DOHH2 (cell line): Measurements from ENCODE around the gene TANC1.

Experiments
- H3F3A ChIP-seq: fragments of 200-600 bp; sonication (generic), shearing (Covaris generic); 2 replicates; pipeline ENCODE4 v1.6.0; 2016; ENCODE audit warnings: antibody characterized with exemption, mild to moderate bottlenecking; ENCODE audit not compliant: control insufficient read depth, insufficient read depth
- H3K27ac ChIP-seq: fragments of 200-600 bp; sonication (generic); 2 replicates; pipeline ENCODE4 v1.5.1; 2014; ENCODE audit warnings: low read depth, mild to moderate bottlenecking, low read length, moderate library complexity
- H3K27me3 ChIP-seq: fragments of 200-600 bp; sonication (generic); 2 replicates; pipeline ENCODE4 v1.6.1; 2014; ENCODE audit warnings: mild to moderate bottlenecking, low read length, mixed read lengths; ENCODE audit not compliant: control insufficient read depth
- H3K36me3 ChIP-seq: fragments of 200-600 bp; sonication (generic); 2 replicates; pipeline ENCODE4 v1.6.1; 2014; ENCODE audit warnings: mild to moderate bottlenecking, low read length, moderate library complexity, mixed read lengths; ENCODE audit not compliant: control insufficient read depth
- H3K4me1 ChIP-seq: fragments of 200-600 bp; sonication (generic); 2 replicates; pipeline ENCODE4 v1.6.1; 2014; ENCODE audit warnings: mild to moderate bottlenecking, low read length, mixed read lengths; ENCODE audit not compliant: control insufficient read depth
- H3K4me2 ChIP-seq: fragments of 200-600 bp; sonication (generic); 2 replicates; pipeline ENCODE4 v1.6.0; 2014; ENCODE audit warnings: mild to moderate bottlenecking, low read length, moderate library complexity
- H3K4me3 ChIP-seq: fragments of 200-600 bp; sonication (generic); 2 replicates; pipeline ENCODE4 v1.5.1; 2014; ENCODE audit warnings: mild to moderate bottlenecking, low read length, mixed read lengths
- H3K79me2 ChIP-seq: fragments of 200-600 bp; sonication (generic); 2 replicates; pipeline ENCODE4 v1.6.1; 2014; ENCODE audit warnings: mild to moderate bottlenecking, low read length, mixed read lengths; ENCODE audit not compliant: control insufficient read depth
- H3K9me2 ChIP-seq: fragments of 200-600 bp; sonication (generic); replicated peaks from 2 replicates; pipeline ENCODE4 v1.6.1; 2014; ENCODE audit warnings: mild to moderate bottlenecking, low read length, mixed read lengths; ENCODE audit not compliant: control insufficient read depth
- H3K9me3 ChIP-seq: fragments of 200-600 bp; sonication (generic); 2 replicates; pipeline ENCODE4 v1.6.1; 2014; ENCODE audit warnings: antibody characterized with exemption, low read length, mixed read lengths; ENCODE audit not compliant: control insufficient read depth, insufficient read depth
- H4K20me1 ChIP-seq: fragments of 200-600 bp; sonication (generic); 2 replicates; pipeline ENCODE4 v1.6.0; 2014; ENCODE audit warnings: low read depth, mild to moderate bottlenecking, antibody characterized with exemption, low read length, moderate library complexity; ENCODE audit not compliant: control insufficient read depth, insufficient read depth
- EZH2phosphoT487 ChIP-seq: fragments of 200-600 bp; sonication (generic); IDR thresholded peaks from 2 replicates; pipeline ENCODE4 v1.6.1; 2017; ENCODE audit warnings: borderline replicate concordance, mild to moderate bottlenecking, antibody characterized with exemption, low read length, moderate library complexity, mixed read lengths
- TF ChIP-seq, protein P1 (sequence below): fragments of 200-600 bp; sonication (generic); IDR thresholded peaks from one replicate; pipeline ENCODE4 v1.5.1; 2014; ENCODE audit warnings: antibody characterized with exemption, mild to moderate bottlenecking, low read depth, low read length; ENCODE audit not compliant: poor library complexity, severe bottlenecking

TANC1 gene

DNA sequence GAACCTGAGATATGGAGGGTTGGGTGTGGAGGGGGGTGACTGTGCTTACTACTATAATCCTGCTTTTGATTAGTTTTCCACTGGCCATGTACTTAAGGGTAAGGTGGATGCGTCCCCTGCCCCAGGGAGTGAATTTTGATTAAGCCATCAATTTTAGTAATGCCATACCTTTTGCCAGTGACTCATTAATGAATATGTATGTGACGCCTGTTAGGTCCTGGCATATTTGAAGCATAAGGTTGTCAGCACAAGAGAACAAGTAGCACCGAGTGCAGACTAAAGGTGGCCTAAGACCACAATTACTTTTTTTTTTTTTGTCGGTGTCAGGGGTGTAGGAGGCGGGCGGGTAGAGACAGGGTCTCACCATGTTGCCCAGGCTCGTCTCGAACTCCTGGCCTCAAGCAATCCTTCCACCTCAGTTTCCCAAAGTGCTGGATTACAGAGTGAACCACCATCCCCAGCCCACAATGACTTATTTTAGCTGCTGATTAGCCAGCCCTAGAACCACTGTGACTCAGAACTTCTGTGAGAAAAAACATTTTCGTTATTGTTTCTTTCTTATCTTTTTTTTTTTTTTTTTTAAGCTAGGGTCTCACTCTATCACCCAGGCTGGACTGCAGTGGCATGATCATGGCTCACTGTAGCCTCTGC, 7.0 kb downstream of the TANC1 start:
- no peaks in the 10 kb centered on the region for H3K9me2 ChIP-seq
- H3K36me3 ChIP-seq: no peaks in the 10 kb centered on the region
- H3K27me3 ChIP-seq: peaks cover 22% of the 10 kb centered on the region
- no peak overlapping the region for H3K27ac ChIP-seq
- no peak overlapping the region for H3K4me2 ChIP-seq
- TF ChIP-seq, protein P1, sequence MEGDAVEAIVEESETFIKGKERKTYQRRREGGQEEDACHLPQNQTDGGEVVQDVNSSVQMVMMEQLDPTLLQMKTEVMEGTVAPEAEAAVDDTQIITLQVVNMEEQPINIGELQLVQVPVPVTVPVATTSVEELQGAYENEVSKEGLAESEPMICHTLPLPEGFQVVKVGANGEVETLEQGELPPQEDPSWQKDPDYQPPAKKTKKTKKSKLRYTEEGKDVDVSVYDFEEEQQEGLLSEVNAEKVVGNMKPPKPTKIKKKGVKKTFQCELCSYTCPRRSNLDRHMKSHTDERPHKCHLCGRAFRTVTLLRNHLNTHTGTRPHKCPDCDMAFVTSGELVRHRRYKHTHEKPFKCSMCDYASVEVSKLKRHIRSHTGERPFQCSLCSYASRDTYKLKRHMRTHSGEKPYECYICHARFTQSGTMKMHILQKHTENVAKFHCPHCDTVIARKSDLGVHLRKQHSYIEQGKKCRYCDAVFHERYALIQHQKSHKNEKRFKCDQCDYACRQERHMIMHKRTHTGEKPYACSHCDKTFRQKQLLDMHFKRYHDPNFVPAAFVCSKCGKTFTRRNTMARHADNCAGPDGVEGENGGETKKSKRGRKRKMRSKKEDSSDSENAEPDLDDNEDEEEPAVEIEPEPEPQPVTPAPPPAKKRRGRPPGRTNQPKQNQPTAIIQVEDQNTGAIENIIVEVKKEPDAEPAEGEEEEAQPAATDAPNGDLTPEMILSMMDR: no peak
- TF ChIP-seq EZH2phosphoT487: no peak
- no peaks in the 10 kb centered on the region for H3F3A ChIP-seq
- H3K4me3 ChIP-seq: no peak overlapping the region
- no peaks in the 10 kb centered on the region for H3K79me2 ChIP-seq
- H3K9me3 ChIP-seq: no peaks in the 10 kb centered on the region
- H4K20me1 ChIP-seq: no peaks in the 10 kb centered on the region
- no peaks in the 10 kb centered on the region for H3K4me1 ChIP-seq

DNA sequence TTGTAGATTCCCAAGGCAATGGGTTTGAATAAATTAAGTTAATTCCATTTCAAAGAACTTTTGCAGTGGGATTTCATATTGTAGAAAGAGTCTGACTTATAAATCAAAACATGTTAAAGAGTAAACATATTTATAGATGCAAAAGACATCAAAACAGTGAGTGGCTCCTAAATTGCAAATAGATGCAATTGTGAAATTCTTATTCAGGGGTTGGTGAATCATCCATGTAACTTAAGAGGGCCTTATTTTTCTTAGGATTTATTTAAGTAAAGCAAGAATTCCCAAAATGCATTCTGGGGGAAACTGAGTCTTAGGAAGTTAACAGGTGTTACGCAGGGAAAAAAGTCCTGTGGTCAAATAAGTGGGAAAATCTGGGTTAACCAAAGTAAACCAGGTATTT, 11.3 kb downstream of the TANC1 start:
- Histone ChIP-seq H3K27me3 (peaks cover 1% of the 10 kb centered on the region; the same call in 1 of the 2 replicates), H3F3A (no peaks in the 10 kb centered on the region), H3K4me2 (no peak overlapping the region), H3K27ac (no peak overlapping the region), H3K9me3 (no peaks in the 10 kb centered on the region), H3K36me3 (no peaks in the 10 kb centered on the region), H3K9me2 (no peaks in the 10 kb centered on the region), H3K4me1 (no peaks in the 10 kb centered on the region), H3K79me2 (no peaks in the 10 kb centered on the region), H4K20me1 (no peaks in the 10 kb centered on the region), H3K4me3 (no peak overlapping the region)
- no peak for TF ChIP-seq EZH2phosphoT487
- TF ChIP-seq, protein P1: no peak

DNA sequence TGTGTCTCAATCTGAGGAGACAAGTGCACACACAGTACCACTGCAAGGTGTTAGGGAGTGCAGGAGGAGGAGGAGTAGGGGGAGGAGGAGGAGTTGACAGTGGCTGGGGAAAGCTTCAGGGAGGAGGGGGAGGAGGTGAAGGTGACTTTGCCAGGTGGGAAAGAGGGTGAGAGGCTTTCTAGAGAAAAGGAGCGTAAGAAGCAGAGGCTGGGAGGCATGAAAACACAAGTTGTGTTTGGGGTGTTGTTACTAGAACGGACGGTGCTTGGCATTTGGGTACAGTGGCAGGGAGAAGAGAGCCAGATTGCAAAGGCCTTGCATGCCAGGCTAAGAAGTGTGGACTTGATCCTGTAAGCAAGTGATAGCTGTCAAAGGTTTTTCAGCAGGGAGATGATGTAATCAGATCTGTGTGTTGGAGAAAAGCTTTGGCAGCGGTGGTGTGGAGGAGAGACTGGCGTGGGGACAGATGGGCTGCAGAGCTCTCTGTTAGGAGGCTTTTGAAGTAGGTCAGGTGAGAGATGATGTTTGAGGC, 16.2 kb downstream of the TANC1 start:
- Histone ChIP-seq H3K4me2 (no peak overlapping the region), H3K79me2 (no peaks in the 10 kb centered on the region), H3K4me3 (no peak overlapping the region), H3K9me2 (no peaks in the 10 kb centered on the region), H3K4me1 (no peaks in the 10 kb centered on the region), H3K27me3 (peaks cover 18% of the 10 kb centered on the region), H3F3A (no peaks in the 10 kb centered on the region), H3K27ac (no peak overlapping the region), H4K20me1 (no peaks in the 10 kb centered on the region), H3K36me3 (no peaks in the 10 kb centered on the region), H3K9me3 (no peaks in the 10 kb centered on the region)
- TF ChIP-seq EZH2phosphoT487: no peak
- TF ChIP-seq, protein P1: no peak
